C4-2B (cell line): Measurements from ENCODE around the gene PTGR3.

Source experiments
- ZFX ChIP-seq: fragments of 450-650 bp; IDR thresholded peaks from 2 replicates; pipeline ENCODE4 v1.6.1; 2017
- TF ChIP-seq, protein P1 (sequence below): fragments of 450-650 bp; conservative IDR thresholded peaks from 2 replicates; pipeline ENCODE4 v1.5.1; 2017; ENCODE audit warnings: mild to moderate bottlenecking

- TF ChIP-seq, protein P1, sequence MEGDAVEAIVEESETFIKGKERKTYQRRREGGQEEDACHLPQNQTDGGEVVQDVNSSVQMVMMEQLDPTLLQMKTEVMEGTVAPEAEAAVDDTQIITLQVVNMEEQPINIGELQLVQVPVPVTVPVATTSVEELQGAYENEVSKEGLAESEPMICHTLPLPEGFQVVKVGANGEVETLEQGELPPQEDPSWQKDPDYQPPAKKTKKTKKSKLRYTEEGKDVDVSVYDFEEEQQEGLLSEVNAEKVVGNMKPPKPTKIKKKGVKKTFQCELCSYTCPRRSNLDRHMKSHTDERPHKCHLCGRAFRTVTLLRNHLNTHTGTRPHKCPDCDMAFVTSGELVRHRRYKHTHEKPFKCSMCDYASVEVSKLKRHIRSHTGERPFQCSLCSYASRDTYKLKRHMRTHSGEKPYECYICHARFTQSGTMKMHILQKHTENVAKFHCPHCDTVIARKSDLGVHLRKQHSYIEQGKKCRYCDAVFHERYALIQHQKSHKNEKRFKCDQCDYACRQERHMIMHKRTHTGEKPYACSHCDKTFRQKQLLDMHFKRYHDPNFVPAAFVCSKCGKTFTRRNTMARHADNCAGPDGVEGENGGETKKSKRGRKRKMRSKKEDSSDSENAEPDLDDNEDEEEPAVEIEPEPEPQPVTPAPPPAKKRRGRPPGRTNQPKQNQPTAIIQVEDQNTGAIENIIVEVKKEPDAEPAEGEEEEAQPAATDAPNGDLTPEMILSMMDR: no peak
- TF ChIP-seq ZFX: no peak
Measured at GRCh38 chr18:75238786-75239185, 29.8 kb upstream of the PTGR3 start.
